Right lobe of liver (tissue), 6 donors: ENCODE data around the gene LPCAT1. TPM values are rescaled to one million over a fixed set of nuclear protein-coding genes. Genes with fewer than 3 reads are reported as not detected.
A peak's percentile ranks its signal among the peaks of the same experiment; 100 is the strongest.

ENCODE experiments used
- ATAC-seq, 4 donors: fragments of 200-7000 bp; cut with Tn5 transposase; one replicate each; pipeline ENCODE4 v1.9.1; 2020; ENCODE audit warnings: mild to moderate bottlenecking in 4 of 4, moderate library complexity in 4 of 4
- DNase-seq, 3 donors: peaks; one replicate each; pipeline ENCODE4 v3.0.0-alpha.2; 2020
- H3K27ac ChIP-seq, 3 donors: fragments of 200-600 bp; one replicate each; pipeline ENCODE4 v1.8.0; 2022
- H3K27me3 ChIP-seq, 2 donors: fragments of 200-600 bp; one replicate each; pipeline ENCODE4 v1.8.0; 2022
- H3K36me3 ChIP-seq, 4 donors: fragments of 200-600 bp; sonication (generic) in 1 of 4; one replicate each; pipeline versions ENCODE4 v1.5.1 to v1.8.0; 2017 to 2022; ENCODE audit warnings: control low read depth in 1 of 4
- H3K4me1 ChIP-seq, 4 donors: fragments of 200-600 bp; sonication (generic) in 1 of 4; one replicate each; pipeline versions ENCODE4 v1.5.1 to v1.8.0; 2017 to 2022; ENCODE audit warnings: control low read depth in 1 of 4
- H3K4me3 ChIP-seq, 3 donors: fragments of 200-600 bp; one replicate each; pipeline ENCODE4 v1.8.0; 2022
- H3K9me3 ChIP-seq, 4 donors: fragments of 200-600 bp; sonication (generic) in 1 of 4; one replicate each; pipeline versions ENCODE4 v1.5.1 to v1.8.0; 2017 to 2022; ENCODE audit warnings: control low read depth in 1 of 4
- CTCF ChIP-seq, 4 donors: fragments of 200-600 bp in 3 of 4; fragments of 450-650 bp in 1 of 4; IDR thresholded peaks; one replicate each; pipeline versions ENCODE4 v1.5.1 to v1.8.0; 2016 to 2022; ENCODE audit warnings: antibody characterized with exemption in 4 of 4, mild to moderate bottlenecking in 2 of 4
- POLR2A ChIP-seq: fragments of 450-650 bp; IDR thresholded peaks from one replicate; pipeline ENCODE4 v1.6.1; 2017; ENCODE audit warnings: antibody characterized with exemption, mild to moderate bottlenecking
- WGBS: methylation state at CpG from one replicate; pipeline ENCODE4 v1.1.6; 2018; ENCODE audit warnings: low coverage, low lambda C conversion rate; ENCODE audit not compliant: insufficient coverage; ENCODE audit errors: missing lambda C conversion rate; 5-methylcytosine and 5-hydroxymethylcytosine counted together
- intact Hi-C, 2 donors: fragments of 100-400 bp; cut with DNase I; formaldehyde crosslinking; loops; one replicate each; pipeline versions ENCODE4 v1.11.2 to v1.14.1; 2022
- total RNA-seq, 6 experiments: library from RNA; depleted of rRNA in 2 of 6; stranded (reverse); fragments of >200 nt in 2 of 6; fragmentation: NEBNext Ultra II Directional in 3 of 6; extraction: Animal tissue kit (Norgen Biotek cat#: 25700) in 3 of 6; gene quantifications; one replicate each; pipeline versions ENCODE4 v1.1.0 to v1.2.4, GENCODE V29; 2016 to 2023
- donor health status: DM: no; HTN: yes; CAD: no.
- donor health status: DM: no; HTN: no; CAD: no.
- donor health status: DM: no; HTN: no; CAD: no.
- donor health status: DM: no; HTN: yes; CAD: no.
- donor health status: DM: no; HTN: yes; CAD: no.

LPCAT1 gene
- total RNA-seq, 6 experiments from 2014 or later, result 6.9 to 38.6 (median 13.1) TPM

- Histone ChIP-seq H3K4me1 (no peaks in the 10 kb centered on the region), H3K27me3 (no peaks in the 10 kb centered on the region), H3K9me3 (no peaks in the 10 kb centered on the region), H3K36me3 (no peaks in the 10 kb centered on the region), H3K4me3 (no peak overlapping the region), H3K27ac (no peak overlapping the region)
- DNase-seq, result no peak
- no peak for ATAC-seq
- 73% methylated on average over 3 of the region's 22 CpGs for WGBS
- TF ChIP-seq POLR2A (no peak), CTCF (IDR thresholded peaks at IDR 0.05) (no peak)
- intact Hi-C loops, result no loop called here
These were observed 33.5 kb upstream of the LPCAT1 start for GRCh38 chr5:1557114-1557873.

- 78% methylated on average over 5 of the region's 26 CpGs for WGBS
- Histone ChIP-seq H3K27ac (no peak overlapping the region), H3K36me3 (no peaks in the 10 kb centered on the region), H3K9me3 (no peaks in the 10 kb centered on the region), H3K4me1 (no peaks in the 10 kb centered on the region), H3K27me3 (no peaks in the 10 kb centered on the region), H3K4me3 (no peak overlapping the region)
- peak in 1 of 4 donors; percentile 10 for ATAC-seq
- no peak for DNase-seq
- intact Hi-C loops, result no loop called here
- TF ChIP-seq POLR2A, result no peak
- TF ChIP-seq CTCF (IDR thresholded peaks at IDR 0.05), result no peak
These were observed 32.3 kb upstream of the LPCAT1 start for GRCh38 chr5:1555808-1556731.

GRCh38 chr5:1555011-1555807 lies 31.4 kb upstream of the LPCAT1 start:
- no peaks in the 10 kb centered on the region for H3K36me3 ChIP-seq
- no peaks in the 10 kb centered on the region for H3K4me1 ChIP-seq
- no peaks in the 10 kb centered on the region for H3K27me3 ChIP-seq
- no peaks in the 10 kb centered on the region for H3K9me3 ChIP-seq
- H3K27ac ChIP-seq, result no peak overlapping the region
- DNase-seq, result peak in 1 of 3 donors; percentile 46
- 62% methylated on average over 11 of the region's 28 CpGs for WGBS
- TF ChIP-seq POLR2A (no peak), CTCF (IDR thresholded peaks at IDR 0.05) (no peak)
- intact Hi-C loops, result no loop called here
- no peak overlapping the region for H3K4me3 ChIP-seq
- peak in 3 of 4 donors; percentile 13 to 71 (median 28) for ATAC-seq

GRCh38 chr5:1554410-1554967 lies 30.7 kb upstream of the LPCAT1 start:
- ATAC-seq (no peak), DNase-seq (no peak)
- 83% methylated on average over 5 of the region's 11 CpGs for WGBS
- Histone ChIP-seq H3K27me3 (no peaks in the 10 kb centered on the region), H3K4me1 (no peaks in the 10 kb centered on the region), H3K4me3 (no peak overlapping the region), H3K9me3 (no peaks in the 10 kb centered on the region), H3K27ac (no peak overlapping the region), H3K36me3 (no peaks in the 10 kb centered on the region)
- intact Hi-C loops, result no loop called here
- TF ChIP-seq POLR2A (no peak), CTCF (IDR thresholded peaks at IDR 0.05) (no peak)
